GM23338 (cell line): ENCODE measurements around the gene GNAO1. TPM values are rescaled to one million over a fixed set of nuclear protein-coding genes. Genes with fewer than 3 reads are reported as not detected.

Source experiments
- ATAC-seq: fragments of 200-7000 bp; cut with Tn5 transposase; 3 replicates; pipeline ENCODE4 v1.9.1; 2020
- DNase-seq: peaks from one replicate; pipeline ENCODE4 v3.0.0-alpha.2; 2015; ENCODE audit warnings: low spot score
- H2AFZ ChIP-seq: fragments of 200-600 bp; sonication (generic); 2 replicates; pipeline ENCODE4 v1.8.0; 2016; ENCODE audit warnings: antibody characterized with exemption, mild to moderate bottlenecking, moderate library complexity
- H3F3A ChIP-seq: fragments of 200-600 bp; sonication (generic); replicated peaks from 2 replicates; pipeline ENCODE4 v1.8.0; 2017; ENCODE audit warnings: antibody characterized with exemption, mixed run types, low read depth
- H3K27ac ChIP-seq: fragments of 200-600 bp; sonication (generic); 2 replicates; pipeline ENCODE4 v1.6.1; 2016; ENCODE audit warnings: low read depth
- H3K27me3 ChIP-seq: fragments of 200-600 bp; sonication (generic); 2 replicates; pipeline ENCODE4 v1.8.0; 2016; ENCODE audit warnings: mild to moderate bottlenecking, mixed run types, moderate library complexity; ENCODE audit not compliant: insufficient read depth
- H3K36me3 ChIP-seq: fragments of 200-600 bp; sonication (generic); 2 replicates; pipeline ENCODE4 v1.8.0; 2016; ENCODE audit warnings: mild to moderate bottlenecking; ENCODE audit not compliant: insufficient read depth
- H3K4me1 ChIP-seq: fragments of 200-600 bp; sonication (generic); 2 replicates; pipeline ENCODE4 v1.8.0; 2016; ENCODE audit warnings: mild to moderate bottlenecking, moderate library complexity; ENCODE audit not compliant: insufficient read depth
- H3K4me2 ChIP-seq: fragments of 200-600 bp; sonication (generic); 2 replicates; pipeline ENCODE4 v1.7.1; 2017; ENCODE audit warnings: mixed run types
- H3K4me3 ChIP-seq: fragments of 200-600 bp; sonication (generic); 2 replicates; pipeline ENCODE4 v1.6.1; 2016; ENCODE audit warnings: mixed run types
- H3K79me2 ChIP-seq: fragments of 200-600 bp; sonication (generic); replicated peaks from 2 replicates; pipeline ENCODE4 v1.8.0; 2017; ENCODE audit warnings: mild to moderate bottlenecking; ENCODE audit not compliant: insufficient read depth
- H3K9me2 ChIP-seq: fragments of 200-600 bp; sonication (generic); 2 replicates; pipeline ENCODE4 v1.8.0; 2017; ENCODE audit not compliant: insufficient read depth
- H4K20me1 ChIP-seq: fragments of 200-600 bp; sonication (generic); replicated peaks from 2 replicates; pipeline ENCODE4 v1.8.0; 2017; ENCODE audit warnings: mild to moderate bottlenecking; ENCODE audit not compliant: insufficient read depth
- H3K27ac Mint-ChIP-seq: 2 replicates; pipeline ENCODE4 v1.8.0; 2020; ENCODE audit warnings: inconsistent platforms, mild to moderate bottlenecking, moderate library complexity, mixed read lengths
- H3K27me3 Mint-ChIP-seq: 3 replicates; pipeline ENCODE4 v1.8.0; 2022; ENCODE audit warnings: low read depth, mild to moderate bottlenecking, moderate library complexity, mixed read lengths, inconsistent platforms; ENCODE audit not compliant: insufficient read depth, poor library complexity
- H3K36me3 Mint-ChIP-seq: 3 replicates; pipeline ENCODE4 v1.8.0; 2021; ENCODE audit warnings: low read depth, mild to moderate bottlenecking, inconsistent platforms, moderate library complexity, mixed read lengths
- H3K4me1 Mint-ChIP-seq: 3 replicates; pipeline ENCODE4 v1.8.0; 2020; ENCODE audit warnings: mild to moderate bottlenecking, inconsistent platforms, mixed read lengths
- H3K4me3 Mint-ChIP-seq: 3 replicates; pipeline ENCODE4 v1.8.0; 2021; ENCODE audit warnings: moderate library complexity, mild to moderate bottlenecking, inconsistent platforms, mixed read lengths
- H3K9me3 Mint-ChIP-seq: 3 replicates; pipeline ENCODE4 v1.8.0; 2020; ENCODE audit warnings: moderate library complexity, mild to moderate bottlenecking, inconsistent platforms, mixed read lengths
- CREB1 ChIP-seq: fragments of 250-450 bp; sonication (Bioruptor Pico); IDR thresholded peaks from 2 replicates; pipeline ENCODE4 v1.5.0; 2020; ENCODE audit warnings: low read depth, mild to moderate bottlenecking, moderate library complexity
- CTCF ChIP-seq, 2 experiments: fragments of 200-600 bp in 1 of 2; sonication (generic) in 1 of 2; conservative IDR thresholded peaks; 2 replicates each; pipeline versions ENCODE4 v1.5.1 to v1.6.1; 2016 to 2017; ENCODE audit warnings: antibody characterized with exemption in 2 of 2, low read depth in 2 of 2, mild to moderate bottlenecking in 2 of 2, moderate library complexity in 1 of 2
- ETS1 ChIP-seq: IDR thresholded peaks from 2 replicates; pipeline ENCODE4 v1.6.1; 2016; ENCODE audit warnings: antibody characterized with exemption
- EZH2 ChIP-seq: fragments of 200-600 bp; sonication (generic); IDR thresholded peaks from one replicate; pipeline ENCODE4 v1.8.0; 2017; ENCODE audit warnings: antibody characterized with exemption, mild to moderate bottlenecking, low read depth; ENCODE audit not compliant: unreplicated experiment
- EZH2phosphoT487 ChIP-seq: fragments of 200-600 bp; sonication (generic); IDR thresholded peaks from one replicate; pipeline ENCODE4 v1.8.1; 2018; ENCODE audit warnings: antibody characterized with exemption; ENCODE audit not compliant: unreplicated experiment
- JUNB ChIP-seq: IDR thresholded peaks from one replicate; pipeline ENCODE4 v1.6.1; 2016; ENCODE audit warnings: antibody characterized with exemption; ENCODE audit not compliant: unreplicated experiment
- NANOG ChIP-seq: IDR thresholded peaks from 2 replicates; pipeline ENCODE4 v1.6.1; 2016; ENCODE audit warnings: antibody characterized with exemption, borderline replicate concordance
- POLR2AphosphoS5 ChIP-seq: IDR thresholded peaks from 2 replicates; pipeline ENCODE4 v1.6.1; 2016; ENCODE audit warnings: antibody characterized with exemption, low read depth
- REST ChIP-seq: IDR thresholded peaks from one replicate; pipeline ENCODE4 v1.6.1; 2018; ENCODE audit warnings: antibody characterized with exemption; ENCODE audit not compliant: unreplicated experiment
- STAT1 ChIP-seq: IDR thresholded peaks from one replicate; pipeline ENCODE4 v1.6.1; 2016; ENCODE audit warnings: antibody characterized with exemption; ENCODE audit not compliant: unreplicated experiment
- ZNF114 ChIP-seq: fragments of 250-450 bp; sonication (Bioruptor Pico); IDR thresholded peaks from 2 replicates; pipeline ENCODE4 v1.5.0; 2020; ENCODE audit warnings: mild to moderate bottlenecking, moderate library complexity
- ZNF462 ChIP-seq: fragments of 250-450 bp; sonication (Bioruptor Pico); IDR thresholded peaks from 2 replicates; pipeline ENCODE4 v1.5.0; 2020; ENCODE audit warnings: mild to moderate bottlenecking, moderate library complexity
- polyA plus RNA-seq: library from polyadenylated mRNA; unstranded; fragments of >200 nt; fragmentation: Nextera tagmentation; extraction: Ambion mirVana; gene quantifications from 2 replicates; pipeline ENCODE4 v1.2.1, GENCODE V29; 2016
- total RNA-seq: library from RNA; depleted of rRNA; stranded (reverse); fragments of >200 nt; shearing (Covaris generic); gene quantifications from 2 replicates; pipeline ENCODE4 v1.2.3, GENCODE V29; 2014

GNAO1 gene
- total and polyA plus RNA-seq, 2 experiments from 2014 or later = 6.5 to 24.8 TPM

- TF ChIP-seq CREB1 (CRISPR knock-in tag) (no peak), STAT1 (no peak)
These were observed 33.9 kb downstream of the GNAO1 start (continued) for GRCh38 chr16:56225017-56225742.

- Histone ChIP-seq H3K9me2 (no peaks in the 10 kb centered on the region), H2AFZ (no peak overlapping the region), H3K36me3 (no peaks in the 10 kb centered on the region), H3K27ac (no peak overlapping the region), H3K4me2 (no peak overlapping the region), H3K27me3 (no peaks in the 10 kb centered on the region), H3K4me1 (peaks cover 12% of the 10 kb centered on the region), H3F3A (no peaks in the 10 kb centered on the region), H3K4me3 (no peak overlapping the region), H3K79me2 (peaks cover 13% of the 10 kb centered on the region), H4K20me1 (0 out of 2 replicates have a peak, but pooled peaks cover 8% of the 10 kb centered on the region)
- Mint-ChIP-seq H3K4me3 (no peak overlapping the region), H3K9me3 (no peaks in the 10 kb centered on the region; the same call in 2 of the 3 replicates), H3K36me3 (no peaks in the 10 kb centered on the region), H3K27me3 (peaks cover 7% of the 10 kb centered on the region), H3K27ac (no peak overlapping the region), H3K4me1 (peaks cover 20% of the 10 kb centered on the region)
- ATAC-seq (no peak), DNase-seq (no peak)
- TF ChIP-seq ZNF114 (no peak), CTCF (conservative IDR thresholded peaks at IDR 0.05; ENCODE audit: low read depth in 2 of 2) (no peak), JUNB (no peak), NANOG (no peak), CREB1 (CRISPR knock-in tag) (no peak), ETS1 (no peak), ZNF462 (CRISPR knock-in tag) (no peak), EZH2phosphoT487 (no peak), STAT1 (no peak), POLR2AphosphoS5 (no peak), EZH2 (no peak), REST (no peak)
These were observed 34.9 kb downstream of the GNAO1 start for GRCh38 chr16:56226187-56226586.
